Adrenal gland (tissue), 5 donors: Measurements from ENCODE around the gene ASB13.

Experiments used
- CTCF ChIP-seq, 6 experiments: fragments of 450-650 bp in 4 of 6; fragments of 200-600 bp in 2 of 6; sonication (generic) in 1 of 6; IDR thresholded peaks; 1 replicate in 5 of 6; 2 replicates in 1 of 6; pipeline versions ENCODE4 v1.5.1 to v1.8.0; 2016 to 2021; ENCODE audit warnings: antibody characterized with exemption in 6 of 6, mild to moderate bottlenecking in 2 of 6, moderate library complexity in 1 of 6
- POLR2A ChIP-seq, 2 donors: fragments of 450-650 bp; IDR thresholded peaks; one replicate each; pipeline ENCODE4 v1.6.1; 2017; ENCODE audit warnings: antibody characterized with exemption in 2 of 2, mild to moderate bottlenecking in 2 of 2, moderate library complexity in 1 of 2
- donor health status: DM: no; HTN: no; CAD: no.

- TF ChIP-seq POLR2A (IDR thresholded peaks at IDR 0.05) = no peak
- TF ChIP-seq CTCF (IDR thresholded peaks at IDR 0.05) = no peak
Measured at GRCh38 chr10:5595994-5596471, 70.4 kb downstream of the ASB13 start.
